ENCODE measurements around the gene JARID2. TPM values are rescaled to one million over a fixed set of nuclear protein-coding genes. Genes with fewer than 3 reads are reported as not detected.

The JARID2 gene
- total RNA-seq, 2 experiments from 2014 or later = 30.0 to 42.4 TPM

DNA sequence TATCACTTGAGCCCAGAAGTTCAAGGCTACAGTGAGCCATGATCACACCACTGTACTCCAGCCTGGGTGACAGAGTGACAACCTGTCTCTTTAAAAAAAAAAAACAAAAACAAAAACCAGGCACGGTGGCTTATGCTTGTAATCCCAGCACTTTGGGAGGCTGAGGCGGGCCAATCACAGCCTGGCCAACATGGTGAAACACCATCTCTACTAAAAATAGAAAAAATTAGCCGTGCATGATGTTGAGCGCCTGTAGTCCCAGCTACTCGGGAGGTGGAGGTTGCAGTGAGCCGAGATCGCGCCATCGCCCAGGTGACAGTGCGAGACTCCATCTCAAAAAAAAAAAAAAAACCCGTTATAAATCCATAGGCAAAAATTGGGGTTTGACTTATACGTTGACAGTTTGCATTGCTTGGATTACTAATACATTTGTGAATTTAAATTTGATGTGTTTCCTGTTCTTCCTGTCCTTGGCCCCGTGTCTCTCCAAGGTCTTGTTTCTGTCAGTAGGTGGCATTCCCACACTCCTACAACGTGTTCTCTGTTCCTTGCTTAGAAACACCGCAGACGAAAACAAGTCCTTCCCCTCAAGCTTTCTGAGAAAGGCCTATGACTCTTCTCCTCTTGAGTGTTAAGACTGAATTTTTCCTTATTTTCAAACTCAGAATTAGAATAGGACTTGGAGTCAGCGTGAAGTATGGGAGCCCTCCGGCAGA lies 269.9 kb downstream of the JARID2 start:
- no peaks in the 10 kb centered on the region for H3K4me1 Mint-ChIP-seq
- no peak overlapping the region for H3K27ac Mint-ChIP-seq
- peaks cover 31% of the 10 kb centered on the region for H3K36me3 Mint-ChIP-seq
- CTCF ChIA-PET = no interaction called here
- DNase-seq = no peak
- ATAC-seq = no peak
- no peaks in the 10 kb centered on the region for H3K9me3 Mint-ChIP-seq (ENCODE audit: low read depth)
- H3K27me3 Mint-ChIP-seq = no peaks in the 10 kb centered on the region
- no peak overlapping the region for H3K4me3 Mint-ChIP-seq

DNA sequence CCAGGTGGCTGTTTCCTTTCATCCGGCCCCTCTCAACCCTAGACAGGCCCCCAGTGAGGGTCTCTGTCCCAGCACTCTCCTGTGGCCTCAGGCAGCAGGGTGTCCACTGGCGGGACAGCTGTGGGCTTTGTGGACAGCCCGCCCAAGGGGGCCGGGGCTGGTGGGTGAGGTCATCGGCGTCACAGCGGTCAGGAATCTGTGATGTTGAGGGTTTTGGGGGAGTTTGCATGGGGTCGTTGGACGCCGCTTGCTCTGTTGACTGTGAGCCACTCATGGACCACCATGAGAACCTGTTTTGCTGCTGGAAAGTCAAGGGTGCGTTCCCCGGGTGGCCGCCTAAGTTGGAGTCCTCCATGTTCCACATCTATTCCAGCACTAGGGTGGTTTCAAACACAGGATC lies 270.5 kb downstream of the JARID2 start:
- no peak overlapping the region for H3K4me3 Mint-ChIP-seq
- H3K4me1 Mint-ChIP-seq = no peaks in the 10 kb centered on the region
- no peak overlapping the region for H3K27ac Mint-ChIP-seq
- no peak for DNase-seq
- no peak for ATAC-seq
- H3K9me3 Mint-ChIP-seq (ENCODE audit: low read depth) = no peaks in the 10 kb centered on the region
- H3K27me3 Mint-ChIP-seq = no peaks in the 10 kb centered on the region
- CTCF ChIA-PET = no interaction called here
- H3K36me3 Mint-ChIP-seq = peaks cover 33% of the 10 kb centered on the region

DNA sequence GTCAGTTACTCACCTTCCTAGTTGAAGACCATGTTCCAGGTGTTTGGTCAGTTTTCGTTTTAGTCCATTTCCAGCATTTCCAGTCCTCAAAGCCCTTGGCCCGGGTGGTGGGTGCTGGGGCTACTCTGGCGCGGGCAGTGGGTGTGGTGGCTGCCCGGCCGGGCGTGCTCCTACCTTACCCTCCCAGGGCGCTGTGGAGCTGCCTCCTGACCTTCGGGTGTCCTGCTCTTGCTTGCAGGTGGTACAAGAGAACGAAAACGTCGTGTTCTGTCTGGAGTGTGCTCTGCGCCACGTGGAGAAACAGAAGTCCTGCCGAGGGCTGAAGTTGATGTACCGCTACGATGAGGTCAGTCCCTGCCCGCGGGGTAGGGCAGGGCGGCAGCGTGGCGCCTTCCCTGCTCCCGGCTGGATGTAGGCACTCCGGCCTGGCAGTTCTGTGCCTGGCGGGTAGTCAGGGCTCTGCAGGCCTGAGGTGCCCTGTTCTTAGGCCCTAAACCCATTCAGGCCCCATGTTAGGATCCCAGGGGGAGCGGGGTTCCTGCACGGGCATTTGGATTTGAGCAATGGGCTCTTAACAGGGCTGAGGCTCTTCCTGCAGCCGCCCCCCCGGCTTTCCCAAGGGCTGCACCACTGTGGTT lies 271.2 kb downstream of the JARID2 start:
- DNase-seq (no peak), ATAC-seq (no peak)
- H3K27me3 Mint-ChIP-seq = no peaks in the 10 kb centered on the region
- H3K9me3 Mint-ChIP-seq (ENCODE audit: low read depth) = no peaks in the 10 kb centered on the region
- no peak overlapping the region for H3K27ac Mint-ChIP-seq
- peaks cover 38% of the 10 kb centered on the region for H3K36me3 Mint-ChIP-seq
- peaks cover 6% of the 10 kb centered on the region for H3K4me1 Mint-ChIP-seq
- H3K4me3 Mint-ChIP-seq = no peak overlapping the region
- CTCF ChIA-PET = no interaction called here

DNA sequence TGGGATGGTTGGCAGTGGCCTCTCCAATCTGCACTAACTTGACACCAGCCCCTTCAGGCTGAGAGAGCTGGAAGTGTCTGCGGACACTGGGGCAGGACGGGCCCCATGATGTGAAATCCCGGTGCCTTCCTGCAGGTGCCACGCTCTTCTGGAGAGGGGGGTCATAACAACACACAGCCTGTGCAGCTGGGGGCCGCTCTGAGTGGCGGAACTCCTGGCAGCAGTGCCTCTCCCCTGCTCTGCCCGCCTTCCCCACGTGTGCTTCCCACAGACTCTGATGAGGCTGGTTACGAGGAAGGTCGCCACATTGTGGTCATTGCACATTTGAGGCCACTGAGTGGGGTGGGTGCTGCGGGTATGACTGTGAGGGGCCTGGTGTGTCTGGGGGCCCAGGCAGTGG lies 271.7 kb downstream of the JARID2 start:
- H3K27ac Mint-ChIP-seq = no peak overlapping the region
- no peak overlapping the region for H3K4me3 Mint-ChIP-seq
- ATAC-seq (no peak), DNase-seq (no peak)
- CTCF ChIA-PET = no interaction called here
- H3K9me3 Mint-ChIP-seq (ENCODE audit: low read depth) = no peaks in the 10 kb centered on the region
- H3K27me3 Mint-ChIP-seq = no peaks in the 10 kb centered on the region
- peaks cover 12% of the 10 kb centered on the region for H3K4me1 Mint-ChIP-seq
- H3K36me3 Mint-ChIP-seq = peaks cover 41% of the 10 kb centered on the region

DNA sequence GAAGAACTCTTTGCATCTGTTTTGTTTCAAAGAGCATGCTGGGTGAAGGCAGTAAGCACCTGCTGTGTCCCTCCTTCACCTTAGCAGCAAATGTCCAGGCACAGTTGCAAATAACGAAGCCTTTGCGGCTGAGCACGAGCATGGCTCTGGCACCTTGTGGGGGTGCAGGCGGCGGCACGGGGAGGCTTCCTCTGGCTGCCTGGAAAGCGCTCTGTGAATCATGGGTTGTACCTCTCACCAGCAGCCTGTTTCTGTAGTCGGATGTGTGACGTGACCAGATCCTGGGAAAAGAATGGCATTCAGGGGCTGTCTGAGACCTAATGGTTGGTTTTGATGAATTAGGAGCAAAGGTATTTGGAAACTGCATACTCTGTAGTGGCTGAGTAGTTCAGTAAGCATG lies 272.2 kb downstream of the JARID2 start:
- CTCF ChIA-PET = interaction anchor here (0.6 kb wide), 1 partner anchor 877 kb away, joined by 4 read pairs; no protein-coding TSS in a partner anchor
- no peak overlapping the region for H3K27ac Mint-ChIP-seq

DNA sequence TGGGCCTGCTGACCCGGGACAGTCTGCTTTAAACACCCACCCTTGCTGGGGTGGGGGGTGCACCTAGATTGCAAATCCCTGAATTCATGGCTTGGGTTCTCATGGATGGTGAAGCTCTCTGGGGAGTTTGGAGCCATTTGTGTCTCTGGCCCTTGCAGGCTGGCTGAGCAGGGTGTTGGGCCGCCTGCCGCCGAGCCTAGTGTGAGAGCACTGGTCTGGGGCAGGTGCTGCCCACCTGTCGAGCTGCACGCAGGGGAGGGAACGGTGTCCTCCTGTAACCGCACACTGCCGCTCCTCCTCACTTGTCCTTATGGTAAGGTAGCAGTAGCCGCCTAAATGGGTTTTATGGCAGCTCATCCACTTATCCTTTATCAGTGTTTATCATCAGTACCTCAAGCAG lies 273.0 kb downstream of the JARID2 start:
- H3K27me3 Mint-ChIP-seq = no peaks in the 10 kb centered on the region
- peaks cover 14% of the 10 kb centered on the region for H3K4me1 Mint-ChIP-seq
- no peak overlapping the region for H3K27ac Mint-ChIP-seq
- ATAC-seq (no peak), DNase-seq (no peak)
- H3K4me3 Mint-ChIP-seq = no peak overlapping the region
- H3K9me3 Mint-ChIP-seq (ENCODE audit: low read depth) = no peaks in the 10 kb centered on the region
- H3K36me3 Mint-ChIP-seq = peaks cover 50% of the 10 kb centered on the region
- CTCF ChIA-PET = interaction anchor here (0.6 kb wide), 1 partner anchor 877 kb away, joined by 4 read pairs; no protein-coding TSS in a partner anchor

More for the DNA sequence above, 272.2 kb downstream of the JARID2 start:
- ATAC-seq = no peak
- Mint-ChIP-seq H3K27me3 (no peaks in the 10 kb centered on the region), H3K9me3 (ENCODE audit: low read depth) (no peaks in the 10 kb centered on the region), H3K36me3 (peaks cover 44% of the 10 kb centered on the region), H3K4me3 (no peak overlapping the region), H3K4me1 (peaks cover 14% of the 10 kb centered on the region)
- DNase-seq = no peak

DNA sequence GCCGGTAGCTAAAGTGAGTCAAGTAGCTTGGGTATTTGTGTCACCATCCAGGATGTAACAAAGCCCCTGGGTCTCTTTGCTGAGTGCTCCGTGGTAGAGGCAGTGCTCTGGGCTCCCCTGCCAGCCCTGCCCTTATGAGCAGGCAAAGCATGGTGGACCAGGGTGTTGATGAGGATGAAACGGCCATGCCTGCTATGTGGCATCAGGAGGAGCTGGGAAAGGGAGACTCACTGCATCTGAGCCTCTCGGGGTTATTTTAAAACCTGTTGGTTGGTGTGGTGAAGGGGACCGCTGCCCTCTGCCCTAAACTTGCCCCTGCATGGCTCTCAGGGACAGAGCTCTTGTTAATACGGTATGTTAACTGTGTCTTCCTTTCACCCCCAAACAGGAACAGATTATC lies 273.8 kb downstream of the JARID2 start:
- Mint-ChIP-seq H3K9me3 (ENCODE audit: low read depth) (no peaks in the 10 kb centered on the region), H3K27me3 (no peaks in the 10 kb centered on the region), H3K4me1 (peaks cover 14% of the 10 kb centered on the region), H3K4me3 (no peak overlapping the region), H3K36me3 (peaks cover 55% of the 10 kb centered on the region), H3K27ac (no peak overlapping the region)
- DNase-seq = no peak
- CTCF ChIA-PET = interaction anchor here (0.6 kb wide), 1 partner anchor 1963 kb away, joined by 3 read pairs; no protein-coding TSS in a partner anchor
- ATAC-seq = no peak

DNA sequence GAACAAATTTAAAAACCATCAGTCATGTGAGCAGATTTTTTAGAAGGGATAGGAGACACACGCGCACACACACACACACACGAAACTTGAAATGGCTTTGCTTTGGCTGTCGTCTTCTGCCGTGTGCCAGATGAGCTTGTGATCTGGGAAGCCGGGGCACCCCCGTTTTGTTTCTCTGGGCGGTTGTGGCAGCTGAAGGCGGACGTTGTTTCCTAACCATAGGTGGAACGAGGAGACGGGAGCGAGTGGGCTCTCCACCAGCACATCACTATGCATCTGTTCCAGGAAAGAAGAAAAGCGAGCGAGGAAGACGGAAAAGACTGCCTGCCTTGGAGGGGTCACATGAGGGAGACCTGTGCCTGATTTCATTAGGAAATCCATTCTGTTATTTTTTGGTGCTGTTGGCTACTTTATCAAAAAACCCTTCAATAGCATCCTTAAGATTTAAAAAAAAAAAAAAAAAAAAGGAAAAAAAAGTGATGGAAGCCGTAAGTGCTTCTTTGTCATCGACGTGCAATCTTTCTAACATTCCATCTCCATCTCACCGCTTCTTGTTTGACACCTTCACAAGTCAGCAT lies 274.8 kb downstream of the JARID2 start:
- Mint-ChIP-seq H3K4me3 (no peak overlapping the region), H3K27me3 (no peaks in the 10 kb centered on the region), H3K9me3 (ENCODE audit: low read depth) (no peaks in the 10 kb centered on the region), H3K36me3 (peaks cover 59% of the 10 kb centered on the region), H3K4me1 (peaks cover 14% of the 10 kb centered on the region), H3K27ac (no peak overlapping the region)
- DNase-seq (no peak), ATAC-seq (no peak)
- CTCF ChIA-PET = no interaction called here

DNA sequence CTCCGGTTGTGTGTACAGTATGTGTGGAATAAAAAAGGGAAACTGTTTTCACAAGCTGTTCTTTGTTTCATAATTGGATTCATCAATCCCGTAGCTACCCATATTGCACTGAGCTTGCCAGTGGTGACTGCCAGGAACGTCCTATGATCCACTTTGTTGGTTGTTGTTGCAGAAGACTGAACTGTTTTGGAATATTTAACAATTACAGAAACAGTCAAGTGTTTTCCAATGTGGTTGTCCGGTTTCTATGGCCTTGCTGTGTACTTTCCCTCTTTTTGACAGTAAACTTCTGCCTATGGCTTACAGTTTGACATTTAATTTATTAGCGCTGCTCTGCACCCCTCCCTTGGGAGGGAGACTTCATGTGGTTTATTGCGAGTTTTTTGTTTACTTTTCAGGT lies 275.7 kb downstream of the JARID2 start:
- Mint-ChIP-seq H3K36me3 (peaks cover 63% of the 10 kb centered on the region), H3K4me1 (peaks cover 14% of the 10 kb centered on the region), H3K27me3 (no peaks in the 10 kb centered on the region), H3K27ac (peak overlapping the region; percentile 32), H3K4me3 (no peak overlapping the region), H3K9me3 (ENCODE audit: low read depth) (no peaks in the 10 kb centered on the region)
- ATAC-seq (no peak), DNase-seq (no peak)
- CTCF ChIA-PET = no interaction called here

DNA sequence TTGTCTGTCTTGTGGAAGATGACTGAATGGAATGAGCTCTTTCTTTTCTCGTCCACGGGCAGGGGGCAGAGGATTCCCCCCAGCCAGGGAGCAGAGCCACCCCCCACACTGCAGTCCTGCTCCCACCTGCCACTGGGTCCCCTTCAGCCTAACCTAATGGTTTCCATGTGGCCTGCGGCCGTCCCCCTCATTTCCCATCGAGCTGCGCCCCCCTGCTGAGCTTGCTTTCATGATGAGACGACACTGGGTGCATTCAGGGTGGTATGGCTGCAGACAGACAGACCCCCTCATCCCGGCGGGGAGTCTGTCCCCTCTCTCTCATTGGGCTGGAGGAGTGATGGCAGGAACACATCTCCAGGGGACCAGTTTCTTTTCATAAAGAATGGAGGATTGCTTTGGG lies 276.2 kb downstream of the JARID2 start:
- CTCF ChIA-PET = no interaction called here
- Mint-ChIP-seq H3K36me3 (peaks cover 63% of the 10 kb centered on the region), H3K4me3 (no peak overlapping the region), H3K4me1 (peaks cover 14% of the 10 kb centered on the region), H3K27me3 (no peaks in the 10 kb centered on the region), H3K27ac (peak overlapping the region; percentile 32), H3K9me3 (ENCODE audit: low read depth) (no peaks in the 10 kb centered on the region)
- ATAC-seq = no peak
- no peak for DNase-seq

DNA sequence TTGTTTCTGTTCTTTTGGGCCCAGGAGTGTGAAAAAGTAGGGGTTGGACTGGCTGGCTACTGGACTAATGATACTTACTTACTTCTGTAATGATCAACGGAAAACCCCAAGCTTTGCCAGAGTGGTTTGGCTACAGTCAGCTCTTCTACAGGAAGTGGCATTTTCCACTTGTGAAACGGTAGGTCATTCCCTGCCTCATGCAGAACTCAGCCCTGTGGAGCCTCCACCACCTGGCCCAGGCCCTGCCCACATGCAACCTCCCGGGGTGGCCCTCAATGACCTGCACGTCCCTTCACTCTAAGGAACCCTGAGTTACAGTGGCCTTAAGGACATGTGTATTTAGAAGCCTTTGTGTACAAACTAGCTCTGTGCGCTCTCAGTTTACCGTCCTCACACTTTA lies 276.6 kb downstream of the JARID2 start:
- peak overlapping the region; percentile 32 for H3K27ac Mint-ChIP-seq
- CTCF ChIA-PET = no interaction called here

DNA sequence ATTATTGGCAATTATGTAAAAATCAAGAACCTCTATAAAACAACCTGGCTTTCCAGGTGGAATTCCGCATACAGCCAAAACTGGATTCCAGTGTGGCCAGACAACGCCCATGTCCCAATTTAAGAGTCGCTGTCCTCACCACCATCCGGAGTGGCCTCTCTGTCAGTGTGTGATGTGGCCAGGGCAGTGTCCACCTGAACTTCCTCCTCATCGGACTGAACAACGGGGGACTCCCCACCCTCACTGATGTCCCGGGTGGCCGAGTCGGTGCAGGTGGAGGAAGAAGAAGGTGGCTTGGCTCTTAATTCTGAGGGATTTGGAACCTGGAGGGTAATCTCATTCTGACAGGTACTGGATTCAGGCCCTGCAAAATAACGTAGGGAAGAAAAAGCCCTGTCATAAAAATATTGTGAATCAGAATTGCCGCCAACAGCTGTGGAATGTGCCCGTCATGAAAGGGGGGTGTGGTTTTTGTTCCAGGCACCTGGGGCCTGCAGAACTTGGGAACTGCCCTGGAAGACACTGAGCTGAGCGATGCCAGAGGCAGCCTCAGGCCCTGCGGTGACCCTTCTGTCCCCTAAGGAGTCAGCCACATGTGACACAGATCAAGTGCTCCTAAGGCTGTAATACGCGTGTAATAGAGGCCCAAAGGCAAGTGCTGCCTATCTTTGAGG lies 277.1 kb downstream of the JARID2 start:
- ATAC-seq = no peak
- CTCF ChIA-PET = no interaction called here
- peaks cover 14% of the 10 kb centered on the region for H3K4me1 Mint-ChIP-seq
- no peaks in the 10 kb centered on the region for H3K27me3 Mint-ChIP-seq
- H3K36me3 Mint-ChIP-seq = peaks cover 66% of the 10 kb centered on the region
- H3K4me3 Mint-ChIP-seq = no peak overlapping the region
- no peaks in the 10 kb centered on the region for H3K9me3 Mint-ChIP-seq (ENCODE audit: low read depth)
- no peak for DNase-seq
- no peak overlapping the region for H3K27ac Mint-ChIP-seq

More for the DNA sequence above, 276.6 kb downstream of the JARID2 start:
- ATAC-seq = peak; percentile 33
- DNase-seq = no peak
- H3K27me3 Mint-ChIP-seq = no peaks in the 10 kb centered on the region
- H3K4me1 Mint-ChIP-seq = peaks cover 14% of the 10 kb centered on the region
- H3K4me3 Mint-ChIP-seq = no peak overlapping the region
- H3K36me3 Mint-ChIP-seq = peaks cover 64% of the 10 kb centered on the region
- no peaks in the 10 kb centered on the region for H3K9me3 Mint-ChIP-seq (ENCODE audit: low read depth)

DNA sequence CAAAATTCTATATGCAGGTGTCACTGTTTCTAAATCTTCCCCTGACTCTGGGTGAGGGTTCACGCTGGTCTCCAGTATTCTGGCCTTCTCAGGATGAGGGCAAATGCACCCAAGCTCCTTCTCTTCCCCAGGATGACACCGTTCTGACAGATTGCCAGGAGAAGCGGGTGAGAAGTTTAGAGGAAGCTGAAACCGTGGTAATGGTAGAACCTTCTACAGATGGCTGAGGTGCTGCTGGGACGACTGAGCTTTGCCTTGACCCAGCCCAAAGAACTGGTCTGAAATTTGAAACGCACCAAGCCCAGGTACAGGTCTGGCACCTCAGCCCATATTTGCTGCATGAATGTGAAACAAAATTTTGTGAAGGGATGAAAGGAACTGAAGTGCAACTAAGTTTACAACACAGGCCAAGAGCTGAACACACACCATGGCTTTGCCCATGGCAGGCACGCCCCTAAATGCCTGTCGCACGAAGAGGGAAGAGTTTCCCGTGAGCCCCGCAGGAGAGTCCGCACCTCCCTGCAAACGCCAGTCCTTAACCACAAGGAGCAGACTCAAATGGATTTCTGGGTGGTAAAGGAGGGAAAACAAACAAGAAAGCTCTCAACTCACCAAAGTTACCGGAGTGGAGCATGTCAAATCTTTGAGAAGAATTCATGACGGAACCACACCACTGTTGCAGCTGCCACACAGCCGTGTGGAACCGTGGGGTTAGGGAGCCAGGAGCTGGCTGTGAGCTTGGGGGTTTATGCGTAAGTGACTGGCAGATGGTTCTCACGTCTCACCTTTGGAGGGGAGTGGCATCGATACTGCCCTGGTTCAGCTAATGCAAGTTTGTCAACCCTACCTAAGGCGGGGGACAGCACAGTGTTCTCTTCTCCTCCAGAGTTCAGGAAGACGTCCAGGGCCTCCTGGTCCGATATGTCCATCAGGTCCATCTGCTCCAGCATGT lies 278.1 kb downstream of the JARID2 start:
- H3K27ac Mint-ChIP-seq = peak overlapping the region; percentile 25
- ATAC-seq (no peak), DNase-seq (no peak)
- no peaks in the 10 kb centered on the region for H3K27me3 Mint-ChIP-seq
- peaks cover 67% of the 10 kb centered on the region for H3K36me3 Mint-ChIP-seq
- peaks cover 14% of the 10 kb centered on the region for H3K4me1 Mint-ChIP-seq
- no peaks in the 10 kb centered on the region for H3K9me3 Mint-ChIP-seq (ENCODE audit: low read depth)
- CTCF ChIA-PET = no interaction called here
- H3K4me3 Mint-ChIP-seq = no peak overlapping the region
